HepG2 (cell line): ENCODE data around the gene ACAP3. TPM values are rescaled to one million over a fixed set of nuclear protein-coding genes. Genes with fewer than 3 reads are reported as not detected.

ENCODE experiments used
- ATAC-seq: fragments of 200-7000 bp; cut with Tn5 transposase; 3 replicates; pipeline ENCODE4 v1.9.1; 2020; ENCODE audit warnings: mild to moderate bottlenecking, moderate library complexity
- BruUV-seq: library from RNA; stranded (reverse); fragments of 400-500 nt; replicated peaks from 2 replicates; lab custom pipeline; 2021; lab: Mats Ljungman, UMichigan
- CTCF ChIA-PET: fragments of 300-600 bp; formaldehyde crosslinking; extraction: SDS; loops from one replicate; lab custom pipeline; 2021; ENCODE audit warnings: low total read pairs, inconsistent platforms, low intra/inter-chr PET ratio; lab: Yijun Ruan, JAX
- POLR2A ChIA-PET: fragments of 350-600 bp; sonication (Branson Sonifier 250); formaldehyde crosslinking; loops from one replicate; lab custom pipeline; 2020; ENCODE audit warnings: antibody characterized with exemption, inconsistent platforms; lab: Yijun Ruan, JAX
- DNase-seq: peaks from one replicate; pipeline ENCODE4 v3.0.0-alpha.2; 2015; ENCODE audit warnings: low spot score
- FAIRE-seq: peaks from 3 replicates; lab custom pipeline; 2011; peaks lifted over from hg19 to GRCh38; lab: Jason Lieb, UNC
- H2AFZ ChIP-seq: one replicate; pipeline ENCODE4 v1.6.1; 2011; ENCODE audit warnings: low read length, inconsistent platforms
- H3K27ac ChIP-seq: fragments of 300-600 bp; 3 replicates; pipeline ENCODE4 v1.8.0; 2011; ENCODE audit warnings: mixed run types, mild to moderate bottlenecking, mixed read lengths, low read length, inconsistent platforms; ENCODE audit not compliant: insufficient read depth; ENCODE audit errors: extremely low read length
- H3K27me3 ChIP-seq, 2 experiments: fragments of 200-600 bp in 1 of 2; 2 replicates in 1 of 2; 3 replicates in 1 of 2; pipeline versions ENCODE4 v1.6.0 to v1.8.0; 2011; ENCODE audit warnings: low read length in 2 of 2, mild to moderate bottlenecking in 2 of 2, moderate library complexity in 2 of 2, inconsistent platforms in 1 of 2; ENCODE audit not compliant: insufficient read depth in 2 of 2, control insufficient read depth in 1 of 2
- H3K36me3 ChIP-seq, 2 experiments: fragments of 200-600 bp in 1 of 2; replicated peaks in 1 of 2; 2 replicates in 1 of 2; 3 replicates in 1 of 2; pipeline versions ENCODE4 v1.5.1 to v1.8.0; 2011; ENCODE audit warnings: low read length in 2 of 2, inconsistent platforms in 1 of 2; ENCODE audit not compliant: insufficient read depth in 2 of 2, control insufficient read depth in 1 of 2
- H3K4me1 ChIP-seq: 2 replicates; pipeline ENCODE4 v1.5.1; 2012; ENCODE audit warnings: low read length, inconsistent platforms; ENCODE audit not compliant: insufficient read depth
- H3K4me2 ChIP-seq: 2 replicates; pipeline ENCODE4 v1.6.0; 2011; ENCODE audit warnings: low read depth, low read length, inconsistent platforms
- H3K4me3 ChIP-seq, 3 experiments: fragments of 200-600 bp in 1 of 3; sonication (generic), shearing (Covaris generic) in 1 of 3; replicated peaks in 1 of 3; 2 replicates each; pipeline ENCODE4 v1.5.1; 2011 to 2016; ENCODE audit warnings: low read length in 3 of 3, inconsistent platforms in 2 of 3, low read depth in 2 of 3, mild to moderate bottlenecking in 2 of 3, control low read depth in 1 of 3, mixed read lengths in 1 of 3; ENCODE audit not compliant: insufficient read depth in 1 of 3
- H3K79me2 ChIP-seq: one replicate; pipeline ENCODE4 v1.6.1; 2011; ENCODE audit warnings: low read length, inconsistent platforms; ENCODE audit not compliant: insufficient read depth
- H3K9ac ChIP-seq: 2 replicates; pipeline ENCODE4 v1.6.0; 2011; ENCODE audit warnings: mild to moderate bottlenecking, low read depth, low read length, inconsistent platforms; ENCODE audit not compliant: insufficient read depth
- H3K9me3 ChIP-seq: 2 replicates; pipeline ENCODE4 v1.5.1; 2012; ENCODE audit warnings: mild to moderate bottlenecking, low read length
- H4K20me1 ChIP-seq: 2 replicates; pipeline ENCODE4 v1.6.0; 2011; ENCODE audit warnings: inconsistent platforms, mild to moderate bottlenecking, low read length, moderate library complexity; ENCODE audit not compliant: insufficient read depth
- AGO2 ChIP-seq: fragments of 200-400 bp; formaldehyde crosslinking; optimal IDR thresholded peaks from 2 replicates; pipeline ENCODE3; 2017; ENCODE audit warnings: mild to moderate bottlenecking, low read depth, low read length, moderate library complexity
- AHDC1 ChIP-seq: sonication (generic); formaldehyde crosslinking; IDR thresholded peaks from 2 replicates; pipeline ENCODE4 v1.5.1; 2020; ENCODE audit warnings: mild to moderate bottlenecking, missing genetic modification reagents, borderline replicate concordance
- DNMT1 ChIP-seq: sonication (generic); formaldehyde crosslinking; IDR thresholded peaks from 2 replicates; pipeline ENCODE4 v1.5.1; 2020; ENCODE audit warnings: mild to moderate bottlenecking, missing genetic modification reagents
- RXRB ChIP-seq: IDR thresholded peaks from 2 replicates; pipeline ENCODE4 v1.6.1; 2016; ENCODE audit warnings: borderline replicate concordance, missing genetic modification reagents, missing compliant biosample characterization
- ZBTB20 ChIP-seq: sonication (generic); formaldehyde crosslinking; IDR thresholded peaks from 2 replicates; pipeline ENCODE4 v1.8.1; 2023; ENCODE audit warnings: missing genetic modification reagents, low read depth, mild to moderate bottlenecking, borderline replicate concordance
- ZC3H4 ChIP-seq: sonication (generic); formaldehyde crosslinking; IDR thresholded peaks from 2 replicates; pipeline ENCODE4 v1.4.0; 2020; ENCODE audit warnings: missing genetic modification reagents, borderline replicate concordance
- ZNF550 ChIP-seq: sonication (generic); formaldehyde crosslinking; IDR thresholded peaks from 2 replicates; pipeline ENCODE4 v1.4.0; 2020; ENCODE audit warnings: mild to moderate bottlenecking, missing genetic modification reagents, borderline replicate concordance
- ZNF687 ChIP-seq: sonication (generic); formaldehyde crosslinking; IDR thresholded peaks from 2 replicates; pipeline ENCODE4 v1.5.1; 2020; ENCODE audit warnings: mild to moderate bottlenecking, missing genetic modification reagents, moderate library complexity
- WGBS: methylation state at CpG from one replicate; pipeline ENCODE4 v1.1.6; 2017; ENCODE audit warnings: low lambda C conversion rate; 5-methylcytosine and 5-hydroxymethylcytosine counted together
- in situ Hi-C: cut with HindIII; loops from 2 replicates; pipeline ENCODE4 v1.10.0; 2017; ENCODE audit warnings: low pct_unique_long_range_greater_than_20kb; ENCODE audit not compliant: extremely low pct_ligation_motif_present
- intact Hi-C: fragments of 100-400 bp; cut with micrococcal nuclease; formaldehyde crosslinking; loops from one replicate; pipeline ENCODE4 v1.10.0; 2022; ENCODE audit not compliant: unreplicated experiment
- polyA plus RNA-seq, 8 experiments: library from polyadenylated mRNA; depleted of rRNA in 3 of 8; stranded (reverse) in 7 of 8; unstranded in 1 of 8; fragments of >200 nt; fragmentation: Illumina TruSeq in 4 of 8; extraction: Trizol in 4 of 8; gene quantifications; 2 replicates each; pipeline versions ENCODE4 v1.2.1 to v1.2.3, GENCODE V29; 2011 to 2016; ENCODE audit warnings: low read depth in 4 of 8, missing spikeins in 1 of 8, mixed read lengths in 1 of 8; ENCODE audit not compliant: insufficient read depth in 1 of 8
- total RNA-seq, 5 experiments: library from RNA; depleted of rRNA; stranded (reverse); fragments of >200 nt; fragmentation: Illumina TruSeq; extraction: Trizol; gene quantifications; 2 replicates each; pipeline ENCODE4 v1.2.3, GENCODE V29; 2016; ENCODE audit warnings: low read depth in 1 of 5

Gene ACAP3
- total and polyA plus RNA-seq, 2 of the 13 experiments (the other 11 are each of a cell fraction or from before 2014, with no cell fraction given) = 29.4 to 50.8 TPM

GRCh38 chr1:1272341-1273208, 35.2 kb downstream of the ACAP3 start (continued):
- TF ChIP-seq ZNF550 = no peak
- no peak for TF ChIP-seq ZBTB20 (CRISPR knock-in tag)
- TF ChIP-seq ZC3H4 (CRISPR knock-in tag) = no peak

- peaks cover 6 to 25% of the 10 kb centered on the region in 2 experiments; a peak in 4 of 5 replicates for H3K36me3 ChIP-seq
- H2AFZ ChIP-seq = no peak overlapping the region
- no peak for ATAC-seq
- POLR2A ChIA-PET = interaction anchor here (1.8 kb wide), 1 partner anchor 32 kb away, joined by 4 read pairs; no protein-coding TSS in a partner anchor
- H3K4me1 ChIP-seq = peaks cover 42% of the 10 kb centered on the region
- in situ Hi-C loops = no loop called here
- TF ChIP-seq RXRB (CRISPR knock-in tag) (no peak), AGO2 (peak; percentile 51), ZNF687 (peak; percentile 23; the same call in 1 of the 2 replicates), DNMT1 (CRISPR knock-in tag) (no peak), AHDC1 (CRISPR knock-in tag) (no peak)
- TF ChIP-seq, all 625 proteins: peak for 2
- Histone ChIP-seq H3K9me3 (no peaks in the 10 kb centered on the region), H3K27me3 (no peaks in the 10 kb centered on the region; a peak in 1 of 5 replicates), H3K4me2 (peak overlapping the region; percentile 52), H3K79me2 (peaks cover 42% of the 10 kb centered on the region), H3K9ac (no peak overlapping the region; the same call in 1 of the 2 replicates), H3K4me3 (peak overlapping the region in 1 of 3 experiments; percentile 16; a peak in 1 of 6 replicates), H4K20me1 (peaks cover 21% of the 10 kb centered on the region; the same call in 1 of the 2 replicates), H3K27ac (no peak overlapping the region)
- DNase-seq = no peak
- no TSS peak for BruUV-seq
- no peak for FAIRE-seq
- 97% methylated on average over 7 of the region's 7 CpGs for WGBS
- CTCF ChIA-PET = no interaction called here
- intact Hi-C loops = no loop called here
Observed at GRCh38 chr1:1270813-1271212, 36.9 kb downstream of the ACAP3 start.
